Panc1 (cell line): ENCODE data around the gene MAB21L3.

Source experiments
- CTCF ChIP-seq: fragments of 450-650 bp; IDR thresholded peaks from 2 replicates; pipeline ENCODE4 v1.5.1; 2017; ENCODE audit warnings: mild to moderate bottlenecking
- POLR2AphosphoS5 ChIP-seq: IDR thresholded peaks from 2 replicates; pipeline ENCODE4 v1.6.1; 2012; ENCODE audit warnings: mild to moderate bottlenecking, low read depth, low read length, moderate library complexity
- REST ChIP-seq, 2 experiments: IDR thresholded peaks; 2 replicates each; pipeline ENCODE4 v1.6.1; 2011 to 2012; ENCODE audit warnings: low read depth in 2 of 2, control low read depth in 1 of 2, low read length in 1 of 2, mild to moderate bottlenecking in 1 of 2, moderate library complexity in 1 of 2; ENCODE audit not compliant: insufficient read depth in 1 of 2
- SIN3A ChIP-seq: IDR thresholded peaks from 2 replicates; pipeline ENCODE4 v1.6.1; 2012; ENCODE audit warnings: low read depth, mild to moderate bottlenecking, low read length, moderate library complexity, borderline replicate concordance; ENCODE audit not compliant: insufficient read depth

DNA sequence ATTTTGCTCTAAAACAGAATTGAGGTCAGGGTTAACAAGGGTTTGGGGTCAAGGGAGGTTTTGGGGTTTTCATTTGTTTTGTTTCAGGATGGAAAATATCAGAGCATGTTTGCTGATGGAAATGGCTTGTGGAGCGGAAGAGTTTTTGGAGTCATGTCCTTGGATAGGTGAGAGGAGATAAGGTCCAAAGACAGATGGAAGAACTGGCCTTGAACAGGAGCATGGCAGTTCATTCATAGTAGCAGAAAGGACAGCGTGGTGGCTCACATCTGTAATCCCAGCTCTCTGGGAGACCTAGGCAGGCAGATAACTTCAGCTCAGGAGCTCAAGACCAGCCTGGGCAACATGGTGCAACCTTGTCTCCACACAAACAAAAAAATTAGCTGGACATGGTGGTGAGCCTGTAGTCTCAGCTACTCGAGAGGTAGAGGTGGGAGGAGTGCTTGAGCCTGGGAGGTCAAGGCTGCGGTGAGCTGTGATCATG lies 65.1 kb downstream of the MAB21L3 start:
- no peak for TF ChIP-seq POLR2AphosphoS5
- no peak for TF ChIP-seq CTCF
- TF ChIP-seq REST (IDR thresholded peaks at IDR 0.05; ENCODE audit: insufficient read depth in 1 of 2, low read depth in 2 of 2, low read length in 1 of 2), result no peak
- no peak for TF ChIP-seq SIN3A
